HepG2 (cell line): ENCODE results near the gene STAM. TPM values are rescaled to one million over a fixed set of nuclear protein-coding genes. Genes with fewer than 3 reads are reported as not detected.
A peak's percentile ranks its signal among the peaks of the same experiment; 100 is the strongest.

Experiments
- ARHGAP35 ChIP-seq: sonication (generic); formaldehyde crosslinking; IDR thresholded peaks from 2 replicates; pipeline ENCODE4 v1.9.0; 2022; ENCODE audit warnings: mild to moderate bottlenecking, inconsistent platforms, moderate library complexity, missing genetic modification reagents, borderline replicate concordance
- ATAD3A ChIP-seq: sonication (generic); formaldehyde crosslinking; IDR thresholded peaks from 2 replicates; pipeline ENCODE4 v1.4.0; 2020; ENCODE audit warnings: missing genetic modification reagents
- CSRNP1 ChIP-seq: sonication (generic); formaldehyde crosslinking; IDR thresholded peaks from 2 replicates; pipeline ENCODE4 v1.8.1; 2023; ENCODE audit warnings: mild to moderate bottlenecking, missing genetic modification reagents
- ERF ChIP-seq: IDR thresholded peaks from 2 replicates; pipeline ENCODE4 v1.6.1; 2018; ENCODE audit warnings: missing biosample characterization, missing genetic modification reagents
- GABPA ChIP-seq, 2 experiments: IDR thresholded peaks; 2 replicates each; pipeline ENCODE4 v1.6.1; 2011 to 2016; ENCODE audit warnings: low read depth in 2 of 2, low read length in 1 of 2, missing biosample characterization in 1 of 2, missing genetic modification characterization in 1 of 2
- HCFC1 ChIP-seq: fragments of 150-350 bp; IDR thresholded peaks from 2 replicates; pipeline ENCODE4 v1.6.1; 2014; ENCODE audit warnings: low read depth, low read length
- NCOA2 ChIP-seq: sonication (generic); formaldehyde crosslinking; IDR thresholded peaks from 2 replicates; pipeline ENCODE4 v1.8.0; 2022; ENCODE audit warnings: inconsistent platforms
- POLR2G ChIP-seq: fragments of 200-400 bp; formaldehyde crosslinking; IDR thresholded peaks from 2 replicates; pipeline ENCODE4 v1.6.1; 2018; ENCODE audit warnings: mild to moderate bottlenecking, low read depth, low read length, moderate library complexity
- RBM39 ChIP-seq: fragments of 200-400 bp; formaldehyde crosslinking; IDR thresholded peaks from one replicate; pipeline ENCODE4 v1.6.1; 2018; ENCODE audit warnings: antibody characterized with exemption, mild to moderate bottlenecking, low read depth, low read length; ENCODE audit not compliant: poor library complexity, severe bottlenecking
- REL ChIP-seq: sonication (generic); formaldehyde crosslinking; conservative IDR thresholded peaks from 2 replicates; pipeline ENCODE4 v1.8.0; 2022; ENCODE audit warnings: mild to moderate bottlenecking, missing genetic modification reagents, moderate library complexity
- SNAPC4 ChIP-seq: sonication (generic); formaldehyde crosslinking; IDR thresholded peaks from 2 replicates; pipeline ENCODE4 v1.4.0; 2020; ENCODE audit warnings: mild to moderate bottlenecking, missing genetic modification reagents
- XRCC5 ChIP-seq: fragments of 200-400 bp; formaldehyde crosslinking; optimal IDR thresholded peaks from 2 replicates; pipeline ENCODE3; 2017; ENCODE audit warnings: mild to moderate bottlenecking, low read length
- YEATS4 ChIP-seq: sonication (generic); formaldehyde crosslinking; IDR thresholded peaks from 2 replicates; pipeline ENCODE4 v1.4.0; 2020; ENCODE audit warnings: missing genetic modification reagents, borderline replicate concordance
- YY1 ChIP-seq: IDR thresholded peaks from 2 replicates; pipeline ENCODE4 v1.6.1; 2011; ENCODE audit warnings: low read length, low read depth, moderate library complexity, mild to moderate bottlenecking; ENCODE audit not compliant: insufficient read depth, insufficient replicate concordance
- ZFP91 ChIP-seq: sonication (generic); formaldehyde crosslinking; IDR thresholded peaks from 2 replicates; pipeline ENCODE4 v1.9.0; 2022; ENCODE audit warnings: missing genetic modification reagents, mild to moderate bottlenecking, borderline replicate concordance
- ZNF296 ChIP-seq: sonication (generic); formaldehyde crosslinking; conservative IDR thresholded peaks from 2 replicates; pipeline ENCODE4 v1.5.0; 2020; ENCODE audit warnings: mild to moderate bottlenecking, missing genetic modification reagents
- ZNF672 ChIP-seq: sonication (generic); formaldehyde crosslinking; IDR thresholded peaks from 2 replicates; pipeline ENCODE4 v1.8.1; 2022; ENCODE audit warnings: missing genetic modification reagents
- ZNF772 ChIP-seq: sonication (generic); formaldehyde crosslinking; IDR thresholded peaks from 2 replicates; pipeline ENCODE4 v1.5.0; 2020; ENCODE audit warnings: mild to moderate bottlenecking, missing genetic modification reagents
- ZNF841 ChIP-seq: sonication (generic); formaldehyde crosslinking; IDR thresholded peaks from 2 replicates; pipeline ENCODE4 v1.8.1; 2023; ENCODE audit warnings: missing genetic modification reagents, borderline replicate concordance
- polyA plus RNA-seq, 8 experiments: library from polyadenylated mRNA; depleted of rRNA in 3 of 8; stranded (reverse) in 7 of 8; unstranded in 1 of 8; fragments of >200 nt; fragmentation: Illumina TruSeq in 4 of 8; extraction: Trizol in 4 of 8; gene quantifications; 2 replicates each; pipeline versions ENCODE4 v1.2.1 to v1.2.3, GENCODE V29; 2011 to 2016; ENCODE audit warnings: low read depth in 4 of 8, missing spikeins in 1 of 8, mixed read lengths in 1 of 8; ENCODE audit not compliant: insufficient read depth in 1 of 8
- total RNA-seq, 5 experiments: library from RNA; depleted of rRNA; stranded (reverse); fragments of >200 nt; fragmentation: Illumina TruSeq; extraction: Trizol; gene quantifications; 2 replicates each; pipeline ENCODE4 v1.2.3, GENCODE V29; 2016; ENCODE audit warnings: low read depth in 1 of 5

Gene STAM
- total and polyA plus RNA-seq, 2 of the 13 experiments (the other 11 are each of a cell fraction or from before 2014, with no cell fraction given): 19.5 to 25.1 TPM

GRCh38 chr10:17617031-17617911, 26.7 kb upstream of the STAM start, which contains the start of gene HACD1 (continued):
- no peak for TF ChIP-seq SNAPC4 (CRISPR knock-in tag)
- TF ChIP-seq ZNF841: no peak
- TF ChIP-seq NCOA2: no peak
- 0 out of 2 replicates have a peak, but pooled peaks have one; percentile 19 for TF ChIP-seq ARHGAP35 (CRISPR knock-in tag)
- no peak for TF ChIP-seq ATAD3A
- TF ChIP-seq ZNF296 (CRISPR knock-in tag): no peak
- TF ChIP-seq HCFC1: no peak
- TF ChIP-seq ERF (CRISPR knock-in tag): peak; percentile 14; the same call in 1 of the 2 replicates
- TF ChIP-seq ZNF672 (CRISPR knock-in tag): peak; percentile 86
- TF ChIP-seq ZNF772: peak; percentile 61; the same call in 1 of the 2 replicates
- TF ChIP-seq YY1: peak; percentile 43
- TF ChIP-seq ZFP91: peak; percentile 33; the same call in 1 of the 2 replicates
- peak; percentile 85 for TF ChIP-seq POLR2G
- TF ChIP-seq CSRNP1 (CRISPR knock-in tag): 0 out of 2 replicates have a peak, but pooled peaks have one; percentile 62
- peak; percentile 64 for TF ChIP-seq RBM39
- 0 out of 2 replicates have a peak, but pooled peaks have one; percentile 39 for TF ChIP-seq REL (CRISPR knock-in tag)
- TF ChIP-seq GABPA (IDR thresholded peaks at IDR 0.05; ENCODE audit: low read depth, low read length): no peak
- TF ChIP-seq GABPA (CRISPR knock-in tag; IDR thresholded peaks at IDR 0.05; ENCODE audit: low read depth): peak; percentile 64; the same call in 1 of the 2 replicates
- peak; percentile 83 for TF ChIP-seq YEATS4 (CRISPR knock-in tag)
- peak; percentile 33 for TF ChIP-seq XRCC5
